Stimulated activated CD8-positive, alpha-beta memory T cell treated with anti-CD3 and anti-CD28 coated beads, Interleukin-7, amount 100 ng/mL, for 4 hours (primary cell): ENCODE measurements around the gene TCIRG1.
A peak's percentile ranks its signal among the peaks of the same experiment; 100 is the strongest.

Experiments
- DNase-seq, 2 donors: peaks; one replicate each; pipeline ENCODE4 v3.0.0-alpha.2; 2020; ENCODE audit warnings: low read depth in 2 of 2

Gene TCIRG1

GRCh38 chr11:68017980-68018729 lies 20.7 kb upstream of the TCIRG1 start:
- DNase-seq = no peak

- DNase-seq = no peak
These were observed 20.1 kb upstream of the TCIRG1 start for GRCh38 chr11:68018730-68019190.

DNA sequence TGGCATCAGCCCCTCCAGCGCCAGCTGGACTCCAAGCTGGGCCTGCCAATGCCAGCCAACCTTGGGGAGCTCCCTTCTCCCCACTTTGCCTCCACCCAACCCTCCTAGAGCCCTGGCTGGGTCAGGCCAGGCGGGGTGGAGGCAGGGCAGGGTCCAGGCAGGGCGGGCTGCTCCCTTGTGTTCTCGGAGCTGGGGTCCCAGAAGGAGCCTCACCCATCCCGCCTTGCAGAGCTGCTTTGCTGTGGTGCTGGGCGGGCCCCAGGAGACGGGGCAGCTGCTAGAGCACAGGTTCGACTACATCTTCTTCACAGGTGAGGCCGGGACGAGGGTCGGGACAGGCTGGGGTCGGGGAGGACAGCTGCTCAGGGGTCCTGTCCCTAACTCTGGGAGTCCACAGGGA lies 19.3 kb upstream of the TCIRG1 start:
- DNase-seq = no peak

DNA sequence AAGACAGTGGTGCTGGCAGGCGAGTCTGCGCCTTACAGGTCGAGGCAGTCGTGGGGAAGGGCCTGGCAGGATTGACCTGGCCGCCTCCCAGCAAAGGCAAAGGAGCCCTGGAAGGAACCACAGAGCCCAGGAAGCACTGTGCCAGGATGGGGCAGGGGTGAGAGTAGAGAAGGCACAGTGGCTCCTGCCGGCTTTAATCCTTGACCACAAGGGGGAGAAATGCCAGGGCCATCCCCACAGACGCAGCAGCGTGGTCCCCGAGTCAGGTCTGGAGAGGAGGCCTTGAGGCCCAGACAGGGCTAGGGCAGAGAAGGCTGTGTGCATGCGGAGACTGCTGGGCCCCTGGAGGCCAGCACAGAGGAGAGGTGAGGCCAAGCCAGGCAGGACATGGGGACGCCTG lies 18.2 kb upstream of the TCIRG1 start:
- no peak for DNase-seq

DNA sequence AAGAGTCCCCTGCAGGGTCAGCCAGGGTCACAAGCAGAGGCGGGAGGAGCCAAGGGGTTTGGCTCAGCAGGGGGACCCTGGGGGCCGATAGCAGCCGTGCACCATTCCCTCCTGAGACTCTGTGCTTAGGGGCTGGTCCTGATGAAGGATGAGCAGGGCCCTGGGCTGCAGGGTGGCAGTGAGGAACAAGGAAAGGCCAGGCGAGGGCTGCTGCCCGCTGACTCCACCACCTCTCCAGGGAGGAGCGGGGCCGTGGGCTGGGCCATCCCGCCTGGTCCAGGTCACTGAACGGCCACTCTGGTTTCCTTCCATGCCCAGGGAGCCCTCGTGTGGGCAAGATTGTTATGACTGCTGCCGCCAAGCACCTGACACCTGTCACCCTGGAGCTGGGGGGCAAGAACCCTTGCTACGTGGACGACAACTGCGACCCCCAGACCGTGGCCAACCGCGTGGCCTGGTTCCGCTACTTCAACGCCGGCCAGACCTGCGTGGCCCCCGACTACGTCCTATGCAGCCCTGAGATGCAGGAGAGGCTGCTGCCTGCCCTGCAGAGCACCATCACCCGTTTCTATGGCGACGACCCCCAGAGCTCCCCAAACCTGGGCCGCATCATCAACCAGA lies 17.5 kb upstream of the TCIRG1 start:
- DNase-seq = no peak

- no peak for DNase-seq
These were observed 16.3 kb upstream of the TCIRG1 start for GRCh38 chr11:68022531-68022930.

GRCh38 chr11:68024508-68024907 lies 14.3 kb upstream of the TCIRG1 start:
- DNase-seq = no peak

- no peak for DNase-seq
These were observed 13.8 kb upstream of the TCIRG1 start for GRCh38 chr11:68025047-68025446.

GRCh38 chr11:68026391-68027105 lies 12.3 kb upstream of the TCIRG1 start:
- no peak for DNase-seq

DNA sequence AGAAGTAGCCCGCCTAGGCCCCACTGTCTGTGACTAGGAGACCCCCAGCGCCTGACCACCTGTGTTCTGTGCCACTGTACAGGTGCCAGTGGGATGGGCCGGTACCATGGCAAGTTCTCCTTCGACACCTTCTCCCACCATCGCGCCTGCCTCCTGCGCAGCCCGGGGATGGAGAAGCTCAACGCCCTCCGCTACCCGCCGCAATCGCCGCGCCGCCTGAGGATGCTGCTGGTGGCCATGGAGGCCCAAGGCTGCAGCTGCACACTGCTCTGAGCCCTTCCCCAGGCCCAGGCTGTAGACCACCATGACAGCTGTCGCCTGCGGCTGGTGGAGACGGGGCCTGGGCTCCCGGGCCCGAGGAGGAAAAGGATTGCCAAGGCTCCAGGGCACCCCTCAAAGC lies 11.2 kb upstream of the TCIRG1 start:
- DNase-seq = no peak

DNA sequence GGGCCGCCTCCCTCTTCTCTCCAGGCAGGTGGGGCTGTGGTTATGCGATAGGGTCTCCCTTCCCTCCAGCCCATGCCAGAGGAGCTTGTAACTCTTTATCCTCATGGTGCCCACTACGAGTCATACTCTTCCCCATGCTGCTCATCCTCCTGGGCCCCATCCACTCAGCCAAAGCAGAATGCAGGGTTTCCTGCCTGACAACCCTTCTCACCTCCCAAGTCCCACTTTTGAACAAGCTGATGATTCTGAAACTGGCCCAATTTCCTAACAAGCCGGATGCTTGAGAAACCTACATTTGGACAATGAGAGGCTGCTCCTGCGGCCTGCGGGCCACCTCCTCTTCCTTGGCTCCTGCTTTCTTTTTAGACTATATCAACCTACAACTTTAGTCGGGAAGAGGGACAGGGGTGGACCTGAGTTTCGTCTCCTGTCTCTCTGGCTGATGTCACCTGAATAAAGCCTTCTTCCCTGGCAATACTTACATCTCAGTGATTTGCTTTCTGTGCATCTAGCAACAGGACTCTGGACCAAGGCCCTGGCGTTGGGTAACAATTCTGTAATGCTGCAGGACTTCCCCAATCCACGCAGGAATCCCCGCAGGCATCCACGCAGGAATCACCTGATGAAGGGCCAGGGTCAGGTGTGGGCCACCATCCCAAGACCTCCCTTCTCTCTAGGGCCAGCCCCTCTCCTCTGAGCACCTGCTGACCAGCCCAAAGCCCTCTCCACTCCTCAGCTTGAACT lies 9.9 kb upstream of the TCIRG1 start:
- DNase-seq = no peak

GRCh38 chr11:68030318-68031143 lies 8.3 kb upstream of the TCIRG1 start, which contains the start of gene NDUFS8:
NDUFS8 (plus strand) TSS chr11:68030681; CDS start chr11:68032152, 1,471 bp downstream.
- DNase-seq = peak; percentile 96 to 97

- DNase-seq = no peak
These were observed 7.7 kb upstream of the TCIRG1 start for GRCh38 chr11:68031144-68031464.

DNA sequence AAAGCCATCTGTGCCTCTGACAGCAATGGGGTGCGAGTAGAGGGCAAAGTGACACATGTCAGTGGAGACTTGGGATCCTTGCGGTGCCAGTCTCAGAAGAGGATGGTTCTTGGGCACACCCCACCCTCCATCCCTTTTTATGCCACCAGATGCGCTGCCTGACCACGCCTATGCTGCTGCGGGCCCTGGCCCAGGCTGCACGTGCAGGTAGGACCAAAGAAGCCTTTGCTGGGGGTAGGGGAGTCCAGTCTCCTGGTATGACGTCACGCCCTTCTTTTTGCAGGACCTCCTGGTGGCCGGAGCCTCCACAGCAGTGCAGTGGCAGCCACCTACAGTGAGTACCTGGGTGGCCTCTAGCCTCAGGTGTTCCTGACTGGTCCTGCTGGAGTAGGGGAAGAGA lies 6.8 kb upstream of the TCIRG1 start:
- DNase-seq = no peak

DNA sequence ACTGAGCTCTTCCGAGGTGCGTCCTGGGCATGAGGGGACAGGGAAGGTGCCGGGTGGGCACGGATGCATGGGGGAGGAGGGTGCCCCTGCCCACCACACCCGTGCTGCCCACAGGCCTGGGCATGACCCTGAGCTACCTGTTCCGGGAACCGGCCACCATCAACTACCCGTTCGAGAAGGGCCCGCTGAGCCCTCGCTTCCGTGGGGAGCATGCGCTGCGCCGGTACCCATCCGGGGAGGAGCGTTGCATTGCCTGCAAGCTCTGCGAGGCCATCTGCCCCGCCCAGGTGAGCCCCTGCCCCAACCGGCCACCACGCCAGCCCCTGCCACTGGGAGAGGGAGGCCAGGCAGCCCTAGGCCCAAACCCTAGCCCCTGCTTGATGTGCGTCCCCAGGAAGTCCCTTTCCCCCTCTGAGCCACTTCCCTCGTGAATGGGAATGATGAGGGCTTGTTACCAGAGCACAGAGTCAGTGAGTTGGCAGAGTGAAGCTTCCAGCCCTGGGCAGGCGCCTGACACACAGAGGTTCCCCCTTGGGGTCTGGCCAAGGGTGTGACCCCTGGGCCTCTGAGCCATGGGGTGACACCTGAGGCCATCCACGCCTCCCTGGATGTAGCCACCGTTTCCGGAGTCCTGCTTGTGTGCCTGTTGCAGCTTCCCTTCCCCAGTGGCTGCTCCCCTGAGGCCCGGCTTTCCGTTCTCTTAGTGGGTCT lies 5.7 kb upstream of the TCIRG1 start:
- DNase-seq = no peak

- no peak for DNase-seq
These were observed 5.1 kb upstream of the TCIRG1 start for GRCh38 chr11:68033708-68034045.

DNA sequence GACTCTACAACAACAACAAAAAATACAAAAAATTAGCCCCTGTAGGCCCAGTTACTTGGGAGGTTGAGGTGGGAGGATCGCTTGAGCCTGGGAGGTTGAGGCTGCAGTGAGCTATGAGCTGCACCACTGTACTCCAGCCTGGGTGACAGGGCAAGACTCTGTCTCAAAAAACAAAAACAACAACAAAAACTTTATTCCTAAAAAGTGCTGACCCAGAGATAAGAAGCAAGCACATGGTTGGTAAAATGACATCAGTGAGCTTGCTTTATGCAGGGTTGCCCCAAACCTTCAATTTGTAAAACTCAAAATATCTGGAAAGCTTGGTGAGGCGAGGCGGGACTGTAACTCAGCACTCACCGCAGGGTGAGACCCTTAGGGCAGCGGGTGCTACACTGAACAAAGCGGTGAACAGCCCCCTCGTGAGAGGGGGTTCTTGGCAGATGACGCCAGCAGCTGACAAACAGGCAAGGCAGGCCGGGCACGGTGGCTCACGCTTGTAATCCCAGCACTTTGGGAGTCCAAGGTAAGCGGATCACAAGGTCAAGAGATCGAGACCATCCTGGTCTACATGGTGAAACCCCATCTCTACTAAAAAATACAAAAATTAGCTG lies 3.5 kb upstream of the TCIRG1 start:
- DNase-seq = no peak

DNA sequence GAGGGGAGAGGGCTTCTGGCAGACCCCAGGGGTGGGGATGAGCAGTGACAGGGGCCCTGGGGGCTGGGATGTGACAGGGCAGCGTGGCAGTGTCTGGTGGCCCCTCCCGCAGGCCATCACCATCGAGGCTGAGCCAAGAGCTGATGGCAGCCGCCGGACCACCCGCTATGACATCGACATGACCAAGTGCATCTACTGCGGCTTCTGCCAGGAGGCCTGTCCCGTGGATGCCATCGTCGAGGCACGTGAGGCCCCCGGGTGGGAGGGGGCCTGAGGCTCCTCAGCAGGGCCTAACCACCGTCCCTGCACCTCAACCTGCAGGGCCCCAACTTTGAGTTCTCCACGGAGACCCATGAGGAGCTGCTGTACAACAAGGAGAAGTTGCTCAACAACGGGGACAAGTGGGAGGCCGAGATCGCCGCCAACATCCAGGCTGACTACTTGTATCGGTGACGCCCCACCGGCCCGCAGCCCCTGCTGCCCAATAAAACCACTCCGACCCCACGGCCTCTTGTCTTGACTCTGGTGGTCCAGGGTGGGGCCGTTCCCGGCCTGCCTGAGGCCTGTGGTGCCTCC lies 2.6 kb upstream of the TCIRG1 start:
- DNase-seq = no peak

GRCh38 chr11:68036717-68037239 lies 2.0 kb upstream of the TCIRG1 start:
- peak in 1 of 2 donors; percentile 20 for DNase-seq
